Fibroblast of pulmonary artery (primary cell): ENCODE measurements around the gene CERK.

Experiments used
- DNase-seq: peaks from one replicate; pipeline ENCODE4 v3.0.0-alpha.2; 2010; ENCODE audit warnings: low read depth
- H3K4me3 ChIP-seq: replicated peaks from 2 replicates; pipeline ENCODE4 v1.5.1; 2011; ENCODE audit warnings: low read depth, mild to moderate bottlenecking, control low read depth, low read length, moderate library complexity
- TF ChIP-seq, protein P1 (sequence below): IDR thresholded peaks from 2 replicates; pipeline ENCODE4 v1.5.1; 2011; ENCODE audit warnings: mild to moderate bottlenecking, control low read depth, low read length, inconsistent platforms; ENCODE audit errors: missing control alignments

CERK gene

GRCh38 chr22:46731246-46732040 lies 6.6 kb downstream of the CERK start:
- no peak for DNase-seq
- no peak overlapping the region for H3K4me3 ChIP-seq
- TF ChIP-seq, protein P1, sequence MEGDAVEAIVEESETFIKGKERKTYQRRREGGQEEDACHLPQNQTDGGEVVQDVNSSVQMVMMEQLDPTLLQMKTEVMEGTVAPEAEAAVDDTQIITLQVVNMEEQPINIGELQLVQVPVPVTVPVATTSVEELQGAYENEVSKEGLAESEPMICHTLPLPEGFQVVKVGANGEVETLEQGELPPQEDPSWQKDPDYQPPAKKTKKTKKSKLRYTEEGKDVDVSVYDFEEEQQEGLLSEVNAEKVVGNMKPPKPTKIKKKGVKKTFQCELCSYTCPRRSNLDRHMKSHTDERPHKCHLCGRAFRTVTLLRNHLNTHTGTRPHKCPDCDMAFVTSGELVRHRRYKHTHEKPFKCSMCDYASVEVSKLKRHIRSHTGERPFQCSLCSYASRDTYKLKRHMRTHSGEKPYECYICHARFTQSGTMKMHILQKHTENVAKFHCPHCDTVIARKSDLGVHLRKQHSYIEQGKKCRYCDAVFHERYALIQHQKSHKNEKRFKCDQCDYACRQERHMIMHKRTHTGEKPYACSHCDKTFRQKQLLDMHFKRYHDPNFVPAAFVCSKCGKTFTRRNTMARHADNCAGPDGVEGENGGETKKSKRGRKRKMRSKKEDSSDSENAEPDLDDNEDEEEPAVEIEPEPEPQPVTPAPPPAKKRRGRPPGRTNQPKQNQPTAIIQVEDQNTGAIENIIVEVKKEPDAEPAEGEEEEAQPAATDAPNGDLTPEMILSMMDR: no peak

GRCh38 chr22:46730568-46731245 lies 7.3 kb downstream of the CERK start:
- TF ChIP-seq, protein P1: no peak
- no peak for DNase-seq
- H3K4me3 ChIP-seq: no peak overlapping the region

DNA sequence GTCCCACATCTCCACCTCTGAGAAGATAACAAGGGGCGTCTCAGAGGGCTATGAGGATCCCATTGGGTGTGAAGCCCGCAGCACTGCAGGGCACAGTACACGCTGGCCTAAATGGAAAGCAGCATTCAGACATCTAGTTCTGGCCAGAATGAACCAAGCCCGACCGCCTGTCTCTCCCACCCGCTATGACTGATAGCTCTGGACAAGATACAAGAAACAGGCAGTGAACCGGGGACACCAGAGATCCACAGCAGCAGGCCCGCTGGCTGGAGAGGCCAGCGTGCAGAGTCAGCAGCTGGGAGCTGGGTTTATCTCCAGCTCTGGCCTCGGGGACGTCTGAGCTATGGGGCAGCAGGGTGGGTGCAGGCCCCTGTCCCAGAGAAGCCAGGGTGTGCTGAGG lies 9.6 kb downstream of the CERK start:
- no peak overlapping the region for H3K4me3 ChIP-seq
- no peak for DNase-seq
- TF ChIP-seq, protein P1: no peak

DNA sequence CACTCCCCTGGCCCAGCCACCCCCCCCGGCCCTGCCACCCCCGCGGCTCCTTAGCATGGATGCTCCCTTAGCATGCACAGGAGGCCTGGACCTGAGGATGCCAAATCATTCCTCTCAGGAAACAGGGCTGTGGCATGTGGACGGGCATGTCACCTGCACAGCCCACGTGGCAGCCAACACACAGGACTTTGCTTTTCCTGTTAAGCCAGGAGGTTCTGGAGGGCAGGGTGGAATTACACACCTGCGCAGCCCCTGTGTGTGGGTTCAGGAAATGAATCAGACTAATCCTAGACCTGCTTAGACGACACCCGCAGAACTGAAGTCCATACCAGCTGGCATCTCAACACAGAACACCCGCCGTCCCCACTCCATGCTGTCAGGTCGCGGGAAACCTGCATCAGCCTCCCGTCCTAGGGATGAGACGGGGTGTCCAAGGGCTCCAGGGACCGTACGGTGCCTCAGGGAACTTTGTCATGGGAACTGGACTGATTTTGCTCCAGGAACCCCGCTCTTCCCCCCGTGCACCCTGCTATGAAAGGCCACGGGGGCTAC lies 10.2 kb downstream of the CERK start:
- H3K4me3 ChIP-seq: no peak overlapping the region
- DNase-seq: no peak
- TF ChIP-seq, protein P1: no peak

GRCh38 chr22:46726986-46727317 lies 11.1 kb downstream of the CERK start:
- DNase-seq: no peak
- H3K4me3 ChIP-seq: no peak overlapping the region
- TF ChIP-seq, protein P1: no peak

DNA sequence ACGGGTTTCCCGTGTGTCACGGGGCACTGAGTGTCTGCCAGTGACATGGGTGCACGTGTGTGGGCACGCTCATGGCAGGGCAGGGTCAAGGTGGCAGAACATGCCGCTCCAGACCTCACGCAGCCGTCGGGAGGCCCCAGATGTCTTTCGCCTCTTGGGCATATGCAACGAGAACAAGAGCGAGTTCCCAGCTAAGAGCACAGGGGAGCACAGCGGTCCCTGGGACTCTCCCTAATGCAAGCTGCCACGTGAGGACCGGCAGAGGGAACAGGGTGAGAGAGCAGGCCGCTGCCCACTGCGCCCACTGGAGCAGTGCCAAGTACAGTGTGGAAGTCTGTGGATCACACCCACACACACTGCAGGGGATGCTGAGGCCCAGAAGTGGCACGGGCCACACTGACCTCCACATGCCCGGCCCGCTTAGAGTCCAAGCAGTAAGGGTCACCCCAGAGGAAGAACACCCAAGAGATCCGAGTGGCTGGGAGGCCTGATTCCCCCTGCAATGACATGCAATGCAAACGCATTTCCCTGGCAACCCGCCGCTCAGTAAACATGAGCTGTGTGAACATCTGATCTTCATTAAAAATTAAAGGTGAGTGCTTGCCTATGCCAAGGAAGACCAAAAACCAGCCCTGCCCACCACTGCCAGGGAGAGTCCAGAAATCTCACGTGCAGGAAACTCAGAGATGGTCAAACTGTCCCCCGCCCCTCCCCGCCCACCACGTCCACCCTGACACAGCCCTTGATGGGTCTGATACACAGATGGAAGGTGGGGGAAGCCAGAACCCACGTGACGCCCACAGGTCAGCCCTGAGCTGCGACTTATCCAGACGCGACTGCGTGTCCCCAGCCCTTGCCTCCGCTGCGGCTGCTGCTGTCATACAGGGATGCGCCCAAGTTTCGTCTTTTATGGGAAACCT lies 11.7 kb downstream of the CERK start:
- no peak for DNase-seq
- no peak overlapping the region for H3K4me3 ChIP-seq
- TF ChIP-seq, protein P1: no peak
